Measurements from ENCODE around the gene CD6.

CD6 gene

GRCh38 chr11:61020551-61021235, 49.2 kb downstream of the CD6 start:
- H3K4me1 ChIP-seq: no peaks in the 10 kb centered on the region
- H3K4me3 ChIP-seq: no peak overlapping the region
- H3K27me3 ChIP-seq (ENCODE audit: low read depth): peaks cover 11% of the 10 kb centered on the region; the same call in 1 of the 2 replicates
- in situ Hi-C loops (cut with MboI; ENCODE audit: low sequenced_read_pairs): no loop called here
- no peaks in the 10 kb centered on the region for H3K36me3 ChIP-seq (replicated peaks)
- DNase-seq (ENCODE audit: low spot score in 2 of 2): no peak
- H3K9me3 ChIP-seq: no peaks in the 10 kb centered on the region

GRCh38 chr11:61021661-61022212, 50.3 kb downstream of the CD6 start:
- Histone ChIP-seq H3K36me3 (replicated peaks) (no peaks in the 10 kb centered on the region), H3K4me1 (no peaks in the 10 kb centered on the region), H3K9me3 (no peaks in the 10 kb centered on the region), H3K4me3 (no peak overlapping the region), H3K27me3 (ENCODE audit: low read depth) (peaks cover 13% of the 10 kb centered on the region; the same call in 1 of the 2 replicates)
- in situ Hi-C loops (cut with MboI; ENCODE audit: low sequenced_read_pairs): no loop called here
- peak in 1 of 2 experiments; percentile 23 for DNase-seq (ENCODE audit: low spot score in 2 of 2)

- DNase-seq (ENCODE audit: low spot score in 2 of 2): no peak
- no peaks in the 10 kb centered on the region for H3K9me3 ChIP-seq
- H3K4me1 ChIP-seq: no peaks in the 10 kb centered on the region
- H3K36me3 ChIP-seq (replicated peaks): no peaks in the 10 kb centered on the region
- H3K27me3 ChIP-seq (ENCODE audit: low read depth): peaks cover 13% of the 10 kb centered on the region; the same call in 1 of the 2 replicates
- no peak overlapping the region for H3K4me3 ChIP-seq
- in situ Hi-C loops (cut with MboI; ENCODE audit: low sequenced_read_pairs): no loop called here
These were observed 51.0 kb downstream of the CD6 start for GRCh38 chr11:61022311-61023085.

GRCh38 chr11:61023086-61023965, 51.8 kb downstream of the CD6 start:
- DNase-seq (ENCODE audit: low spot score in 2 of 2): no peak
- no peak overlapping the region for H3K4me3 ChIP-seq
- H3K4me1 ChIP-seq: no peaks in the 10 kb centered on the region
- in situ Hi-C loops (cut with MboI; ENCODE audit: low sequenced_read_pairs): no loop called here
- H3K36me3 ChIP-seq (replicated peaks): no peaks in the 10 kb centered on the region
- peaks cover 13% of the 10 kb centered on the region; the same call in 1 of the 2 replicates for H3K27me3 ChIP-seq (ENCODE audit: low read depth)
- H3K9me3 ChIP-seq: no peaks in the 10 kb centered on the region

GRCh38 chr11:61023966-61024295, 52.5 kb downstream of the CD6 start:
- Histone ChIP-seq H3K36me3 (replicated peaks) (no peaks in the 10 kb centered on the region), H3K4me3 (no peak overlapping the region), H3K27me3 (ENCODE audit: low read depth) (peaks cover 13% of the 10 kb centered on the region; the same call in 1 of the 2 replicates), H3K4me1 (no peaks in the 10 kb centered on the region), H3K9me3 (no peaks in the 10 kb centered on the region)
- no peak for DNase-seq (ENCODE audit: low spot score in 2 of 2)
- in situ Hi-C loops (cut with MboI; ENCODE audit: low sequenced_read_pairs): no loop called here

- no peak for DNase-seq (ENCODE audit: low spot score in 2 of 2)
- no peak overlapping the region for H3K4me3 ChIP-seq
- in situ Hi-C loops (cut with MboI; ENCODE audit: low sequenced_read_pairs): no loop called here
- H3K36me3 ChIP-seq (replicated peaks): no peaks in the 10 kb centered on the region
- H3K4me1 ChIP-seq: no peaks in the 10 kb centered on the region
- peaks cover 13% of the 10 kb centered on the region; the same call in 1 of the 2 replicates for H3K27me3 ChIP-seq (ENCODE audit: low read depth)
- no peaks in the 10 kb centered on the region for H3K9me3 ChIP-seq
These were observed 53.7 kb downstream of the CD6 start for GRCh38 chr11:61024938-61025820.

- H3K27me3 ChIP-seq (ENCODE audit: low read depth): peaks cover 13% of the 10 kb centered on the region; the same call in 1 of the 2 replicates
- in situ Hi-C loops (cut with MboI; ENCODE audit: low sequenced_read_pairs): no loop called here
- H3K4me1 ChIP-seq: no peaks in the 10 kb centered on the region
- H3K4me3 ChIP-seq: no peak overlapping the region
- H3K36me3 ChIP-seq (replicated peaks): no peaks in the 10 kb centered on the region
- H3K9me3 ChIP-seq: no peaks in the 10 kb centered on the region
- no peak for DNase-seq (ENCODE audit: low spot score in 2 of 2)
These were observed 54.3 kb downstream of the CD6 start for GRCh38 chr11:61025821-61026120.

GRCh38 chr11:61026121-61027031, 54.9 kb downstream of the CD6 start:
- H3K9me3 ChIP-seq: no peaks in the 10 kb centered on the region
- in situ Hi-C loops (cut with MboI; ENCODE audit: low sequenced_read_pairs): no loop called here
- H3K36me3 ChIP-seq (replicated peaks): no peaks in the 10 kb centered on the region
- no peak overlapping the region for H3K4me3 ChIP-seq
- H3K4me1 ChIP-seq: no peaks in the 10 kb centered on the region
- no peak for DNase-seq (ENCODE audit: low spot score in 2 of 2)
- peaks cover 13% of the 10 kb centered on the region; the same call in 1 of the 2 replicates for H3K27me3 ChIP-seq (ENCODE audit: low read depth)

GRCh38 chr11:61027141-61027840, 55.8 kb downstream of the CD6 start:
- in situ Hi-C loops (cut with MboI; ENCODE audit: low sequenced_read_pairs): no loop called here
- DNase-seq (ENCODE audit: low spot score in 2 of 2): no peak
- Histone ChIP-seq H3K4me3 (no peak overlapping the region), H3K4me1 (no peaks in the 10 kb centered on the region), H3K9me3 (no peaks in the 10 kb centered on the region), H3K27me3 (ENCODE audit: low read depth) (peaks cover 9% of the 10 kb centered on the region; the same call in 1 of the 2 replicates), H3K36me3 (replicated peaks) (no peaks in the 10 kb centered on the region)

- DNase-seq (ENCODE audit: low spot score in 2 of 2): no peak
- Histone ChIP-seq H3K27me3 (ENCODE audit: low read depth) (peaks cover 9% of the 10 kb centered on the region; the same call in 1 of the 2 replicates), H3K36me3 (replicated peaks) (no peaks in the 10 kb centered on the region), H3K4me1 (no peaks in the 10 kb centered on the region), H3K9me3 (no peaks in the 10 kb centered on the region), H3K4me3 (no peak overlapping the region)
- in situ Hi-C loops (cut with MboI; ENCODE audit: low sequenced_read_pairs): no loop called here
These were observed 56.8 kb downstream of the CD6 start for GRCh38 chr11:61028135-61028729.

- Histone ChIP-seq H3K36me3 (replicated peaks) (no peaks in the 10 kb centered on the region), H3K9me3 (no peaks in the 10 kb centered on the region), H3K4me1 (no peaks in the 10 kb centered on the region), H3K27me3 (ENCODE audit: low read depth) (no peaks in the 10 kb centered on the region), H3K4me3 (no peak overlapping the region)
- no peak for DNase-seq (ENCODE audit: low spot score in 2 of 2)
- in situ Hi-C loops (cut with MboI; ENCODE audit: low sequenced_read_pairs): no loop called here
These were observed 61.3 kb downstream of the CD6 start for GRCh38 chr11:61032824-61033223.

All from HAP-1 (cell line).